ENCODE measurements around the gene DUSP10.

The DUSP10 gene

GRCh38 chr1:221728037-221728505, 13.8 kb downstream of the DUSP10 start:
- DNase-seq, result no peak

GRCh38 chr1:221727146-221728036, 14.5 kb downstream of the DUSP10 start:
- DNase-seq, result no peak

- no peak for DNase-seq
These were observed 15.9 kb downstream of the DUSP10 start for GRCh38 chr1:221725735-221726672.

GRCh38 chr1:221724931-221725605, 16.8 kb downstream of the DUSP10 start:
- DNase-seq, result peak; percentile 41

- no peak for DNase-seq
These were observed 18.0 kb downstream of the DUSP10 start for GRCh38 chr1:221723848-221724236.

- DNase-seq, result no peak
These were observed 18.7 kb downstream of the DUSP10 start for GRCh38 chr1:221723018-221723847.

- no peak for DNase-seq
These were observed 19.5 kb downstream of the DUSP10 start for GRCh38 chr1:221722254-221723017.

DNA sequence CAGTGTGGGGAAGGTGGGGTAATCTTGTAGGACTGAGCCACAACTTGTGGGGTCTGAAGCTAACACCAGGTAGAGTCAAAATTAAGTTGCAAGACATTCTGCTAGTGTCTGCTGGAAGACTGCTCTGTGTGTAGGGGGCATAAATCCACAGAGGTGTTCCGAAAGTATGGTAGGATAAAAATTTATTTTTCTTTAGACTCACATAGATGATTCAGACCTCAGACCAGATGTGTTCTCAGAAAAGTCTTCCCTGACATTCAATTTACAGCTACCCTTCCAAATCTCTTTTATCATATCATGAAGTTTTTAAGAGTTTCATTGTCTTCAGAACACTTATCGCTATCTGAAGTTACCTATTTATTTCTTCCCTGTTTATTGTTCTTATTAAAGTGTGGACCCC, 21.3 kb downstream of the DUSP10 start:
- no peak for DNase-seq

DNA sequence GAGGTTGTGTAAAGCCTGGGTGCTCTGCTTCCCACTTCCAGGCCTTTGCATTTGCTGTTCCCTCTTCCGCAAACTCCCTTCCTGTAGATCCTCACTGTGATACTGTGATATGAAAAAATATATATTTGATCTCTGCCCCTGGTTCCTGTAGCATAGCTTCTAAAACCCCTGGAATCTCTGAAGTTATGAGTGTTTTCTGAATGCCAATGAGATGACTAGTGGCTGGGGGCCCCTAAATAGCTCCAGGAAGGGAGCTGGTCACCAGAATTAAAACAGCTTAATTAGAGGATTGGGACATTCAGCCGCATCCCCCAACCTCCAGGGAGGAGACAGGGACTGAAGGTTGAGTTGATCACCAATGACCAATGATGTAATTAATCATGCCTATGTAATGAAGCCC, 21.9 kb downstream of the DUSP10 start:
- DNase-seq, result no peak

DNA sequence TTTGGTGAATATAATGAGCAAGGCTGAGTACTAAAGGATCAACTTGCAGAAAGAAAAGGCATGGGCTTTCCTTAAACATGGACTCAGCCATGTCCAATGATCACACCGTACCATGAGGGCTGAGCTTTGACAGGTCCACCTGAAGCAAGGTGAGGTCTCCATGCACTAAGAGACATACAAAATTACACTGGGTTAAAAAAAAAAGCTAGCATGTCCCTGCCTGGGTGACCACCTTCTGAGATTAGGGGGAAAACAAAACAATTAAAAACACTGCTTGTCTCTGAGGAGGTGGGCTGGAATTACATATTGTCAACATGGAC, 22.7 kb downstream of the DUSP10 start:
- no peak for DNase-seq

DNA sequence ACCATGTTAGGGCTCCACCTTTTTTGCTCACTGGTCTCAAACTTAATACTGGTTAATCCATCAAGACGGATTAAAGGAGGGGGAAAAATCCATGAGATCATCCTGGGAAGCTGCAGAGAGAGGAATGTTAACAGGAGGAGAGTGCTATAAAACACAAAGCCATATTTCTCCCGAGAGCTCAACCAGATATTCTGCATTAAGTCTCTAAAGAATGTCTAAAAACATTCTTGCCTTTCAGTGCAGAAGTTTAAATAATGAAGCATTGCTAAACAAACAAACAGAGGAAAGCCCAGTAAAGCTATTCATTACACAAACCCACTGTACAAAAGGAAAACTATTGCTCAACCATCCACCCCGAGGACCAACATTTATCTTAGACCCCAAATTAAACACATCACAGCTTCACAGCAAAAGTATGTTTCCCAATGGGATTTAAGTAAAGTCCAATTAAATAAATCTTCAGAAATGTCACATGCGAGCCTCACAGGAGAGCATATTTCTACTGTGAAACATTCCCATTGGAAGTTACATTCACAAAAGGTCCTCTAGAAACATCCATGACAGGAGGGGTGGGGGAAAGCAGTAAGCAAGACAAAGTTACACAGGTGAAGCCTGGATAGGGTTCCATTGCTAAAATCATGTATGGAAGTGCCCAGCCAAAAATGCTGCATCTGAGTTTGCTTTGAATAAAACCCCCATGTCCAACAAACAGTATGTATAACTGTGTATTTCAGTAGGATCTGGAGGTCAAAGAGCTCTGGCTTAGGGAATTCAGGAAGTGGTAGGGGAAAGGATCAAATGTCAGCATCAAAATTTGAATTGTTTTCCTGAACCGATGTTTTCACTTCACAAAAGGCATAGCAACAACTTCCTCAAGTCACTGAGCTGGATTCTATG, 23.3 kb downstream of the DUSP10 start:
- DNase-seq, result no peak

DNA sequence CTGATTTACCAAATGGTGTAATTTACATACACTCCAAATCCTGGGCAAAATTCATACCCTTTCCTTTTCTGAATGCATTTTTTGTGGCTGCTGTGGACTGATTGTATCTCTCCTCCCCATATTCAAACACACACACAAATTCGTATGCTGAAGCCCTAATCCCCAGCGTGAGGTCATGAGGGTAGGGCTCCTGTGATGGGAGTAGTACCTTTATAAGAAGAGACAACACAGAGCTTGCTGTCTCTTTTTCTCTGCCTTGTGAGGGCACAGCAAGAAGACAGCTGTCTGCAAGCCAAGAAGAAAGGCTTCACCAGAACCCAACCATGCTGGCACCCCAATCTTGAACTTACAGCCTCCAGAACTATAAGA, 24.4 kb downstream of the DUSP10 start:
- DNase-seq, result no peak

GRCh38 chr1:221716713-221717484, 25.0 kb downstream of the DUSP10 start:
- no peak for DNase-seq

GRCh38 chr1:221715321-221716169, 26.3 kb downstream of the DUSP10 start:
- DNase-seq, result no peak

DNA sequence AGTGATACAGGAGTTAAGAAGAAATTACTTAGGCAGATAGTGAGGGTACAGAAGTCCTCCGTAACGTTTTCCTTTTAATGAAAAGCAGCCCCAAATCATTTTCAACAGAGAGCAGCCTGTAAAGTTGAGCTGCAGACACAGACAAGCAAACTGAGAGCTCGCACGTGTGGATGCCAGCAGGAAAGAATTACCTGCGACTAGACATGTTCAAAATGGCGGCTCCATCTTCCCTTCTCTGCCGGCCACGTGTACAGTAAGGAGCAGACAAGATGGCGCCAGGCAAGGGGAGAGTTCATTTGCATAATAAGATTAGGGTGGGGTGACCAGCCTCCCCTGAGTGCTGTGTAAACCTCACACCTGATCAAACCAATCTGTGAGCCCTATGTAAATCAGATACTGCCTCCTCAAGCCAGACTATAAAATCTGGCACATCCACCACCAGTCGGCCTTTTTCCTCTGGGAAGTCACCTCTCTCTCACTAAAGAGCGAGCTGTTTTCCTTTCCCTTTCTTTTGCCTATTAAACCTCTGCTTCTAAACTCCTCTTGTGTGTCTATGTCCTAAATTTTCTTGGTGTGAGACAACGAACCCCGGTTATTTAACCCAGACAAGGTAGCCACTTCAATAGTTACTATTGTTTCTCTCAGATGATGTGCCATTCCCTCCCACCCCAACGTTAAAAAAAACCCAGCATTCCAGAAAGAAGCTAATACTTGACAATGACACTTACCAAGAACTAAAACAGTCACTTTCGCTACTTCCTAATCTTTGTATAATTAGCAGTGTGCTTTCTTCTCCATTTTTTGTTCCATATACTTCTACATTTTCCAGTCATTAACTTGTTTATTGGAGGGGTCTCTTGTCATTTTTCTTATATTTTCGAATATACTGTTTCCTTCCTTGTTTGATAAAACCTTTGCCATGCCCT, 27.4 kb downstream of the DUSP10 start:
- DNase-seq, result no peak

DNA sequence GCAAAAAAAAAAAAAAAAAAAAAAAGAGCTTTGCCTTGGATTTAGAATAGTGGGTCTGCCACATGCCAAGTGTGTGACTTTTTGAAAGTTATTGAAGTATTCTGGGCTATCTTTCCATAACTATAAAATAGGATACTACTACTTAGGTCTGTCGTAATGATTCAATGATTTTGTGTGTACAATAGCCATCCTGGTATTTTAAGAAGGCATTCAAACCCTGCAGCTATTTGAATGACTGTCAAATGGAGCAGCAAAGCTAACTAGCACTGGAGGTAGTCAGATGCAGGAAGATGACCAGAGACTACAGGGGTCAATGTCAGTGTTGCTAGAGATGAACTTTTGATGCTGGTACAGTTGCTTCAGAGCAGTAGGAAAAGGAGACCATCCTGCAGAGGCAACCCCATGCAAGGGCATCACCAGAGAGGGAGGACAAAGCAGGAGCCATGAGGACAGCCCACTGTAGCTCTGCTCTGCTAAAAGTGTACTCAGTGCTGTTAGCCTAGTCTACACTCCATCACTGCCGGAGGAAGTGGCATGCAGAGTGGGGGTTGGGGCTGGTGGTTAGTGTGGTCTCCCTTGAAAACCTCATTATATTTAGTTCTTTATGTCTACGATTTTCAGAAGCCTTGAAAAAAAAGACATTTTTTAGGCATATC, 29.0 kb downstream of the DUSP10 start:
- peak; percentile 74 for DNase-seq

DNA sequence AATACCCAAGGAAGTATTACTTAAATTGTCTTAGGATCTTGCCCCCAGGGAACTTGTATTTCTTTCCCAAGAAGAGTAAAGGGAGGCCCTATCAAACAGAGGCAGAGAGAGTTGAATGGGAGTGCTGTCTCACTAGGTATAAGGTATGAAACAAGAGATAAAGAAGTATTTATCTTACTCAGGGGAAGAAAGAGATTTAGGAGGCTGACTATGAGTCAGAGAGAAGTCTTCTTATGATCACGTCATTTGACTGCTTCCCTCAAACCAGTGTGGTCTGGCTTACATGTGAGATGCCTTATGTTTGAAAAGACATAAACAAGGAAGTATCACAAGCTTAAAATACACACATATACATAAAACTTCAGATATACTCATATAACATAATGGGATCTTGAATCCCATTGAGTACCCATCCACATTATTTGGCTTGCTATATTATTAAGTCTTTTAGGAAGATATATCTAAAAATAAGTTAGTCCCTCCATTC, 29.6 kb downstream of the DUSP10 start:
- peak; percentile 36 for DNase-seq
